RWPE1 (cell line): Measurements from ENCODE around the gene COL2A1.

Experiments used
- CTCF ChIA-PET: fragments of 350-600 bp; sonication (Branson Sonifier 250); formaldehyde crosslinking; extraction: SDS; loops from one replicate; lab custom pipeline; 2021; lab: Yijun Ruan, JAX
- POLR2A ChIA-PET: fragments of 400-600 bp; formaldehyde crosslinking; extraction: SDS; loops from one replicate; lab custom pipeline; 2020; ENCODE audit warnings: antibody characterized with exemption; ENCODE audit not compliant: low non-redundant PET; lab: Yijun Ruan, JAX
- DNase-seq: peaks from one replicate; pipeline ENCODE4 v3.0.0; 2012; ENCODE audit warnings: low spot score
- H3K27ac ChIP-seq: fragments of 450-650 bp; 2 replicates; pipeline ENCODE4 v1.5.1; 2017
- CTCF ChIP-seq: fragments of 450-650 bp; conservative IDR thresholded peaks from 2 replicates; pipeline ENCODE4 v1.5.1; 2017; ENCODE audit warnings: low read depth, mild to moderate bottlenecking

Gene COL2A1

GRCh38 chr12:48038085-48038484 is 33.8 kb upstream of the COL2A1 start:
- H3K27ac ChIP-seq: no peak overlapping the region
- no peak for TF ChIP-seq CTCF
- ChIA-PET POLR2A (no interaction called here), CTCF (no interaction called here)
- DNase-seq: no peak

GRCh38 chr12:48037267-48037915 is 33.1 kb upstream of the COL2A1 start:
- ChIA-PET CTCF (no interaction called here), POLR2A (no interaction called here)
- TF ChIP-seq CTCF: no peak
- no peak overlapping the region for H3K27ac ChIP-seq
- DNase-seq: no peak

GRCh38 chr12:48036818-48037217 is 32.5 kb upstream of the COL2A1 start:
- no peak for TF ChIP-seq CTCF
- ChIA-PET POLR2A (no interaction called here), CTCF (no interaction called here)
- H3K27ac ChIP-seq: no peak overlapping the region
- no peak for DNase-seq

DNA sequence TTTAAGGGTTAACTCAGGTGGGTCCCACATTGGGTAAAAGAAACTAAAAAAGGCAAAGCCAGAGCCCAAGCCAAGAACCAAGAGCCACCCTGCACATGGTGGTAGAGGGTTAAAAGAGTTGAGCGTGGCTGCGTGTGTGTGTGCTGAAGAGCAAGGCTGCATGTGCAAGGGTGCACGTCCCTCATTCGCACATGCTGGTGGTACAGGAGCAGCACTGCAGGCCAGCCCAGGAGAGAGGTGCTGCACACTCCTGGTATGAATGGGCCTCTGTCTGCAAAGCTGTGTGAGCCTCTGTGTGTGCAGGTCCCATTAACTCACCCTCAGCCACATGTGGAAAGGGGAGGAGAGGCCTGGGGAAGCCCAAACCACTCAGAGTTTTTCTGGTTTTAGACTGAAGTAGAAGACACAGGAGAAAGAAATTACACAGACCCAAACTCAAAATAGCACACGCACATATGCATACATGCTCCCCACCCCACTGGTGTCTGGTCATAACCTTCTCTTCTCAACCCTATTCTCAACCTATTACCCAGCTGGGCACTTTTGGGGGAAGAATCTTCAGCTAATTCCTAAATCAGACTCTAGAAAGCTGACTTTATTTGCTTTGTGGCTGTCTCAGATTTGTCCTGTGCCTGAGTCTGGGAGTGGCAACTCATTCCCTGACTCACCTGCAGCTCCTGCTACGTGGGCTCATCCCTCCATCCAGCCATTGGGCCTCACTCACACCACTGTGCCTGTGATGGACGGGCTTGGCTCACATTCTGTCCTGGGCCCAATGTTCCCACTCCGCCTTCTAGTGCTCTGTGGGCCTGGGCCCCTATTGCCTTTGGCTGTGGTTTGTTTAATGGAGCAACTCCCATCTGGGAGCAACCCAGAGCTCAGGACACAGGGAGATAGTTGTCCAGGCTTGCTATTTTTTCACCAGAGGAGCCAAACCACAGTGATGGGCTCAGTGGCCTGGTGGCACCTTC is 30.8 kb upstream of the COL2A1 start:
- POLR2A ChIA-PET: no interaction called here
- TF ChIP-seq CTCF: no peak
- CTCF ChIA-PET: no interaction called here
- H3K27ac ChIP-seq: no peak overlapping the region
- DNase-seq: no peak

DNA sequence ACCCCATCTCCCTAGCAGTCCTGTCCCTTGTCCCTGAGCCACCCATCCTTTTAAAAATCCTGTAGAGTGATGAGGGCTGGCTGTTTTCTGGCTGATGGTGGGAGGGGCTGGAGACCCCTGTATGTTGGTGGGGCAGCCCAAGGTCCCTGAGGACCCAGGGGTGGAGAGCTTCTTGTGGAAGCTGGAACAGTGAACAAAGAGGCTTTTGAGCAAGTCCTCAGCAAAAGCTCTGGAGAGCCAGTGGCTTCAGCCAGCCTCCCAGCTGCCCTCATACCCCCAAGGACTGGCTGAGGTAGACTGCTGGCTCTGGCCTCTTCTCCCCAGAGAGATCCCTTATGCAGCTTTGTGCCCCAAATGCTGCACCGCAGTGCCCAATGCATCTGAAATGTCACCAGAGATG is 29.2 kb upstream of the COL2A1 start:
- ChIA-PET POLR2A (no interaction called here), CTCF (interaction anchor here (1.0 kb wide), 1 partner anchor 11 kb away, joined by 3 read pairs; no protein-coding TSS in a partner anchor)
- H3K27ac ChIP-seq: no peak overlapping the region

More for the DNA sequence above, 29.2 kb upstream of the COL2A1 start:
- DNase-seq: no peak
- no peak for TF ChIP-seq CTCF
